NT2/D1 (cell line): Measurements from ENCODE around the gene ARMS2.

Experiments
- SUZ12 ChIP-seq: IDR thresholded peaks from 2 replicates; pipeline ENCODE4 v1.6.1; 2011; ENCODE audit not compliant: insufficient read length, insufficient read depth; ENCODE audit errors: extremely low read depth
- YY1 ChIP-seq: IDR thresholded peaks from 2 replicates; pipeline ENCODE4 v1.6.1; 2011; ENCODE audit not compliant: insufficient read length, insufficient read depth
- ZNF274 ChIP-seq: IDR thresholded peaks from 2 replicates; pipeline ENCODE4 v1.6.1; 2011; ENCODE audit warnings: mild to moderate bottlenecking, low read depth, low read length

GRCh38 chr10:122494173-122494820 is 39.8 kb downstream of the ARMS2 start:
- TF ChIP-seq SUZ12 (no peak), ZNF274 (no peak), YY1 (no peak)
